Measurements from ENCODE around the gene PNPLA8. TPM values are rescaled to one million over a fixed set of nuclear protein-coding genes. Genes with fewer than 3 reads are reported as not detected.

Gene PNPLA8
- total and polyA plus RNA-seq, 4 donors, result 14.7 to 30.3 (median 23.0) TPM

- TF ChIP-seq RAD21 (IDR thresholded peaks at IDR 0.05) (peak; percentile 82 to 88), RXRA (IDR thresholded peaks at IDR 0.05) (no peak)
- TF ChIP-seq, protein P1, sequence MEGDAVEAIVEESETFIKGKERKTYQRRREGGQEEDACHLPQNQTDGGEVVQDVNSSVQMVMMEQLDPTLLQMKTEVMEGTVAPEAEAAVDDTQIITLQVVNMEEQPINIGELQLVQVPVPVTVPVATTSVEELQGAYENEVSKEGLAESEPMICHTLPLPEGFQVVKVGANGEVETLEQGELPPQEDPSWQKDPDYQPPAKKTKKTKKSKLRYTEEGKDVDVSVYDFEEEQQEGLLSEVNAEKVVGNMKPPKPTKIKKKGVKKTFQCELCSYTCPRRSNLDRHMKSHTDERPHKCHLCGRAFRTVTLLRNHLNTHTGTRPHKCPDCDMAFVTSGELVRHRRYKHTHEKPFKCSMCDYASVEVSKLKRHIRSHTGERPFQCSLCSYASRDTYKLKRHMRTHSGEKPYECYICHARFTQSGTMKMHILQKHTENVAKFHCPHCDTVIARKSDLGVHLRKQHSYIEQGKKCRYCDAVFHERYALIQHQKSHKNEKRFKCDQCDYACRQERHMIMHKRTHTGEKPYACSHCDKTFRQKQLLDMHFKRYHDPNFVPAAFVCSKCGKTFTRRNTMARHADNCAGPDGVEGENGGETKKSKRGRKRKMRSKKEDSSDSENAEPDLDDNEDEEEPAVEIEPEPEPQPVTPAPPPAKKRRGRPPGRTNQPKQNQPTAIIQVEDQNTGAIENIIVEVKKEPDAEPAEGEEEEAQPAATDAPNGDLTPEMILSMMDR (IDR thresholded peaks at IDR 0.05; ENCODE audit: low read depth, low read length, missing input control), result peak; percentile 77
- H3K4me1 ChIP-seq (ENCODE audit: control insufficient read depth in 4 of 4, insufficient read depth in 4 of 4, low read length in 3 of 4), result no peaks in the 10 kb centered on the region
- no peaks in the 10 kb centered on the region for H3K9me3 ChIP-seq (ENCODE audit: control insufficient read depth in 4 of 4, low read length in 3 of 4)
- H3K27me3 ChIP-seq (ENCODE audit: control insufficient read depth in 4 of 4, insufficient read depth in 4 of 4, low read length in 3 of 4), result no peaks in the 10 kb centered on the region
- 92% methylated on average over 3 of the region's 3 CpGs for WGBS
- no peak overlapping the region for H3K9ac ChIP-seq (ENCODE audit: low read depth in 1 of 2, low read length in 2 of 2)
- H3K27ac ChIP-seq (ENCODE audit: low read depth in 1 of 2, low read length in 2 of 2), result no peak overlapping the region
- no peak overlapping the region for H3K4me3 ChIP-seq (ENCODE audit: low read depth in 1 of 3, low read length in 3 of 3)
- peak; percentile 53 for DNase-seq (ENCODE audit: low spot score)
- H3K36me3 ChIP-seq (ENCODE audit: control insufficient read depth in 4 of 4, insufficient read depth in 3 of 4, low read depth in 1 of 4, low read length in 3 of 4), result peaks cover 6 to 33% (median 19%) of the 10 kb centered on the region in 4 donors
Observed at GRCh38 chr7:108497082-108497725, 28.7 kb downstream of the PNPLA8 start.

DNA sequence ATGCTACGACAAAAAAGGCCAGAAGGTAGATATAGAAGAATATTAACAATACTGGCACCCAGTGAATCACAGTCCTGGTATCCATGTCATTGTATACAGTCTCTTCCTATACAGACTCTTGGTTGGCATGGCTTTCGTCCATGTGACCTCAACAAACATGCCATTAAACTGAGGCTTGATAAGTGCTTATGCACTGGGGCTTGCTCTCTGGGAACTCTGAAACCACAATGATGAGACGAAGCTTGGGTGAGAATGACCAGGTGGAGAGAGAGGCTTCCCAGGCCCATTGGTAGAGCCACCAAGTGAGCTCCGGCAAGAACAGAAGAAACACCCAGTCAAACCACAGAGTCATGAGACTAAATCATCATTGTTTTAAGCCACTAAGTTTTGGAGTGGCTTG lies 33.2 kb downstream of the PNPLA8 start:
- Histone ChIP-seq H3K36me3 (ENCODE audit: control insufficient read depth in 4 of 4, insufficient read depth in 3 of 4, low read depth in 1 of 4, low read length in 3 of 4) (peaks cover 4 to 33% (median 12%) of the 10 kb centered on the region in 4 donors), H3K9me3 (ENCODE audit: control insufficient read depth in 4 of 4, low read length in 3 of 4) (no peaks in the 10 kb centered on the region), H3K27me3 (ENCODE audit: control insufficient read depth in 4 of 4, insufficient read depth in 4 of 4, low read length in 3 of 4) (no peaks in the 10 kb centered on the region), H3K4me3 (ENCODE audit: low read depth in 1 of 3, low read length in 3 of 3) (no peak overlapping the region), H3K9ac (ENCODE audit: low read depth in 1 of 2, low read length in 2 of 2) (no peak overlapping the region), H3K4me1 (ENCODE audit: control insufficient read depth in 4 of 4, insufficient read depth in 4 of 4, low read length in 3 of 4) (no peaks in the 10 kb centered on the region), H3K27ac (ENCODE audit: low read depth in 1 of 2, low read length in 2 of 2) (no peak overlapping the region)
- TF ChIP-seq, protein P2, sequence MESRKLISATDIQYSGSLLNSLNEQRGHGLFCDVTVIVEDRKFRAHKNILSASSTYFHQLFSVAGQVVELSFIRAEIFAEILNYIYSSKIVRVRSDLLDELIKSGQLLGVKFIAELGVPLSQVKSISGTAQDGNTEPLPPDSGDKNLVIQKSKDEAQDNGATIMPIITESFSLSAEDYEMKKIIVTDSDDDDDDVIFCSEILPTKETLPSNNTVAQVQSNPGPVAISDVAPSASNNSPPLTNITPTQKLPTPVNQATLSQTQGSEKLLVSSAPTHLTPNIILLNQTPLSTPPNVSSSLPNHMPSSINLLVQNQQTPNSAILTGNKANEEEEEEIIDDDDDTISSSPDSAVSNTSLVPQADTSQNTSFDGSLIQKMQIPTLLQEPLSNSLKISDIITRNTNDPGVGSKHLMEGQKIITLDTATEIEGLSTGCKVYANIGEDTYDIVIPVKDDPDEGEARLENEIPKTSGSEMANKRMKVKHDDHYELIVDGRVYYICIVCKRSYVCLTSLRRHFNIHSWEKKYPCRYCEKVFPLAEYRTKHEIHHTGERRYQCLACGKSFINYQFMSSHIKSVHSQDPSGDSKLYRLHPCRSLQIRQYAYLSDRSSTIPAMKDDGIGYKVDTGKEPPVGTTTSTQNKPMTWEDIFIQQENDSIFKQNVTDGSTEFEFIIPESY (IDR thresholded peaks at IDR 0.05), result no peak
- TF ChIP-seq RXRA (IDR thresholded peaks at IDR 0.05) (no peak), TAF1 (conservative IDR thresholded peaks at IDR 0.05) (no peak), YY1 (IDR thresholded peaks at IDR 0.05) (no peak), EGR1 (IDR thresholded peaks at IDR 0.05; ENCODE audit: low read depth in 2 of 2) (no peak), JUND (IDR thresholded peaks at IDR 0.05) (no peak), FOXA2 (IDR thresholded peaks at IDR 0.05) (no peak), HNF4G (IDR thresholded peaks at IDR 0.05) (no peak), FOXA1 (IDR thresholded peaks at IDR 0.05) (no peak), REST (IDR thresholded peaks at IDR 0.05) (no peak), GABPA (IDR thresholded peaks at IDR 0.05 in 1 of 2, conservative IDR thresholded peaks at IDR 0.05 in 1 of 2) (no peak), MAX (IDR thresholded peaks at IDR 0.05) (no peak), RAD21 (IDR thresholded peaks at IDR 0.05) (no peak), SP1 (IDR thresholded peaks at IDR 0.05) (no peak), NR2F2 (IDR thresholded peaks at IDR 0.05) (no peak), HNF4A (conservative IDR thresholded peaks at IDR 0.05) (no peak)
- TF ChIP-seq, protein P3, sequence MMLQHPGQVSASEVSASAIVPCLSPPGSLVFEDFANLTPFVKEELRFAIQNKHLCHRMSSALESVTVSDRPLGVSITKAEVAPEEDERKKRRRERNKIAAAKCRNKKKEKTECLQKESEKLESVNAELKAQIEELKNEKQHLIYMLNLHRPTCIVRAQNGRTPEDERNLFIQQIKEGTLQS (IDR thresholded peaks at IDR 0.05), result no peak
- TF ChIP-seq, protein P1 (IDR thresholded peaks at IDR 0.05; ENCODE audit: low read depth, low read length, missing input control), result no peak
- WGBS, result 95% methylated on average over 4 of the region's 4 CpGs
- DNase-seq (ENCODE audit: low spot score), result no peak
